ENCODE data around the gene LRRC4B.
"Not testable (repeated sequence)": the region's sequence is repeated elsewhere in the genome, so short reads cannot be mapped to it uniquely, and the experiment has no call there.

Gene LRRC4B

GRCh38 chr19:50551715-50552187 lies 16.5 kb downstream of the LRRC4B start:
- DNase-seq, result no peak

- DNase-seq, result no peak
Observed at GRCh38 chr19:50551034-50551714, 17.1 kb downstream of the LRRC4B start.

GRCh38 chr19:50550594-50550966 lies 17.7 kb downstream of the LRRC4B start:
- DNase-seq, result no peak

- no peak for DNase-seq
Observed at GRCh38 chr19:50549927-50550593, 18.2 kb downstream of the LRRC4B start.

- no peak for DNase-seq
Observed at GRCh38 chr19:50549059-50549926, 18.9 kb downstream of the LRRC4B start.

- no peak for DNase-seq
Observed at GRCh38 chr19:50548191-50549058, 19.8 kb downstream of the LRRC4B start.

GRCh38 chr19:50547385-50548190 lies 20.6 kb downstream of the LRRC4B start:
- DNase-seq, result no peak

- no peak for DNase-seq
Observed at GRCh38 chr19:50546527-50547221, 21.6 kb downstream of the LRRC4B start.

GRCh38 chr19:50542943-50543342 lies 25.3 kb downstream of the LRRC4B start:
- no peak for DNase-seq

GRCh38 chr19:50537769-50538230 lies 30.4 kb downstream of the LRRC4B start:
- DNase-seq, result peak; percentile 55

- DNase-seq, result no peak
Observed at GRCh38 chr19:50537306-50537685, 30.9 kb downstream of the LRRC4B start.

- DNase-seq, result no peak
Observed at GRCh38 chr19:50536662-50537305, 31.5 kb downstream of the LRRC4B start.

- no peak for DNase-seq
Observed at GRCh38 chr19:50535672-50536187, 32.5 kb downstream of the LRRC4B start.

- no peak for DNase-seq
Observed at GRCh38 chr19:50534478-50534877, 33.8 kb downstream of the LRRC4B start.

- no peak for DNase-seq
Observed at GRCh38 chr19:50532952-50533351, 35.3 kb downstream of the LRRC4B start.

- DNase-seq, result no peak
Observed at GRCh38 chr19:50531171-50531612, 37.0 kb downstream of the LRRC4B start.

GRCh38 chr19:50528052-50528451 lies 40.2 kb downstream of the LRRC4B start:
- DNase-seq, result not testable (repeated sequence)

- no peak for DNase-seq
Observed at GRCh38 chr19:50522881-50523280, 45.4 kb downstream of the LRRC4B start.

- no peak for DNase-seq
Observed at GRCh38 chr19:50520822-50521465, 47.3 kb downstream of the LRRC4B start.

Measured in NCI-H1105 (cell line).